SK-N-SH treated with all-trans-retinoic acid at 6 μM for 48 hours (cell line): ENCODE measurements around the gene GALNT7.

ENCODE experiments used
- CSDC2 ChIP-seq: fragments of 250-450 bp; sonication (Bioruptor Pico); IDR thresholded peaks from 2 replicates; pipeline ENCODE4 v1.5.0; 2020; ENCODE audit warnings: mild to moderate bottlenecking, moderate library complexity
- RARB ChIP-seq: fragments of 250-450 bp; sonication (Bioruptor Pico); IDR thresholded peaks from 2 replicates; pipeline ENCODE4 v1.8.0; 2021; ENCODE audit warnings: mild to moderate bottlenecking, moderate library complexity

- no peak for TF ChIP-seq RARB
- TF ChIP-seq CSDC2 = no peak
Measured at GRCh38 chr4:173245952-173246351, 77.3 kb downstream of the GALNT7 start.
